Smooth muscle cell (in vitro differentiated cells): Measurements from ENCODE around the gene CCDC167. TPM values are rescaled to one million over a fixed set of nuclear protein-coding genes. Genes with fewer than 3 reads are reported as not detected.

Experiments used
- DNase-seq: peaks from one replicate; lab custom pipeline; 2025; ENCODE audit not compliant: unreplicated experiment; lab: John Stamatoyannopoulos, UW
- H2AFZ ChIP-seq: fragments of 200-600 bp; sonication (generic); 2 replicates; pipeline ENCODE4 v1.6.0; 2016; ENCODE audit warnings: antibody characterized with exemption, low read depth, mild to moderate bottlenecking
- H3F3A ChIP-seq: fragments of 200-600 bp; sonication (generic); 2 replicates; pipeline ENCODE4 v1.6.0; 2017; ENCODE audit warnings: antibody characterized with exemption, low read depth
- H3K27ac ChIP-seq: fragments of 200-600 bp; sonication (generic); 2 replicates; pipeline ENCODE4 v1.5.1; 2016; ENCODE audit warnings: low read depth, mild to moderate bottlenecking
- H3K27me3 ChIP-seq: fragments of 200-600 bp; sonication (generic); 2 replicates; pipeline ENCODE4 v1.6.1; 2016; ENCODE audit warnings: low read depth, mild to moderate bottlenecking
- H3K36me3 ChIP-seq: fragments of 200-600 bp; sonication (generic); 2 replicates; pipeline ENCODE4 v1.5.1; 2016; ENCODE audit warnings: low read depth
- H3K4me1 ChIP-seq: fragments of 200-600 bp; sonication (generic); 2 replicates; pipeline ENCODE4 v1.5.1; 2016; ENCODE audit warnings: low read depth
- H3K4me2 ChIP-seq: fragments of 200-600 bp; sonication (generic); 2 replicates; pipeline ENCODE4 v1.6.0; 2016; ENCODE audit warnings: mild to moderate bottlenecking
- H3K4me3 ChIP-seq: fragments of 200-600 bp; sonication (generic); 2 replicates; pipeline ENCODE4 v1.5.1; 2016; ENCODE audit warnings: mild to moderate bottlenecking
- H3K79me2 ChIP-seq: fragments of 200-600 bp; sonication (generic); 2 replicates; pipeline ENCODE4 v1.6.0; 2016; ENCODE audit warnings: low read depth, mild to moderate bottlenecking
- H3K9ac ChIP-seq: fragments of 200-600 bp; sonication (generic); 2 replicates; pipeline ENCODE4 v1.6.0; 2016; ENCODE audit warnings: low read depth
- H3K9me3 ChIP-seq: fragments of 200-600 bp; sonication (generic); replicated peaks from 2 replicates; pipeline ENCODE4 v1.5.1; 2016; ENCODE audit warnings: low read depth
- H4K20me1 ChIP-seq: fragments of 200-600 bp; sonication (generic); 2 replicates; pipeline ENCODE4 v1.6.0; 2016; ENCODE audit warnings: low read depth
- CTCF ChIP-seq: fragments of 200-600 bp; sonication (generic); IDR thresholded peaks from 2 replicates; pipeline ENCODE4 v1.5.1; 2017; ENCODE audit warnings: borderline replicate concordance, mild to moderate bottlenecking, antibody characterized with exemption; ENCODE audit not compliant: insufficient read depth, poor library complexity, severe bottlenecking
- WGBS: methylation state at CpG from one replicate; pipeline ENCODE4 v1.1.7; 2016; ENCODE audit warnings: low lambda C conversion rate; 5-methylcytosine and 5-hydroxymethylcytosine counted together
- polyA plus RNA-seq: library from polyadenylated mRNA; unstranded; fragments of >200 nt; fragmentation: Nextera tagmentation; extraction: Ambion mirVana; gene quantifications from 2 replicates; pipeline ENCODE4 v1.2.1, GENCODE V29; 2016
- total RNA-seq: library from RNA; depleted of rRNA; stranded (reverse); fragments of >200 nt; gene quantifications from 2 replicates; pipeline ENCODE4 v1.2.3, GENCODE V29; 2014

The CCDC167 gene
- total and polyA plus RNA-seq, 2 experiments from 2014 or later = 81.0 to 114 TPM

- peaks cover 17% of the 10 kb centered on the region for H3K4me1 ChIP-seq
- no peak overlapping the region for H3K9ac ChIP-seq
- H3F3A ChIP-seq = no peaks in the 10 kb centered on the region
- H3K27me3 ChIP-seq = no peaks in the 10 kb centered on the region
- H3K4me3 ChIP-seq = no peak overlapping the region
- H3K79me2 ChIP-seq = no peaks in the 10 kb centered on the region
- H4K20me1 ChIP-seq = peaks cover 64% of the 10 kb centered on the region
- H3K27ac ChIP-seq = no peak overlapping the region
- H3K4me2 ChIP-seq = no peak overlapping the region
- no peak for TF ChIP-seq CTCF
- DNase-seq = no peak
- no peak overlapping the region for H2AFZ ChIP-seq
- H3K36me3 ChIP-seq = no peaks in the 10 kb centered on the region
- WGBS = 52% methylated on average over 9 of the region's 9 CpGs
- no peaks in the 10 kb centered on the region for H3K9me3 ChIP-seq
Observed at GRCh38 chr6:37492236-37492972, 7.3 kb downstream of the CCDC167 start.

GRCh38 chr6:37491830-37492208 is 7.9 kb downstream of the CCDC167 start:
- no peak for DNase-seq
- 85% methylated on average over 5 of the region's 5 CpGs for WGBS
- H2AFZ ChIP-seq = no peak overlapping the region
- H3K4me3 ChIP-seq = no peak overlapping the region
- H3F3A ChIP-seq = no peaks in the 10 kb centered on the region
- H3K4me1 ChIP-seq = peaks cover 17% of the 10 kb centered on the region
- no peaks in the 10 kb centered on the region for H3K27me3 ChIP-seq
- H3K4me2 ChIP-seq = no peak overlapping the region
- H3K79me2 ChIP-seq = no peaks in the 10 kb centered on the region
- no peak for TF ChIP-seq CTCF
- no peaks in the 10 kb centered on the region for H3K9me3 ChIP-seq
- no peaks in the 10 kb centered on the region for H3K36me3 ChIP-seq
- H3K27ac ChIP-seq = no peak overlapping the region
- peaks cover 64% of the 10 kb centered on the region for H4K20me1 ChIP-seq
- no peak overlapping the region for H3K9ac ChIP-seq

- 91% methylated on average over 12 of the region's 12 CpGs for WGBS
- Histone ChIP-seq H3K9ac (no peak overlapping the region), H3K79me2 (no peaks in the 10 kb centered on the region), H3K4me3 (no peak overlapping the region), H3F3A (no peaks in the 10 kb centered on the region), H3K36me3 (no peaks in the 10 kb centered on the region), H4K20me1 (peaks cover 67% of the 10 kb centered on the region), H3K4me1 (peaks cover 17% of the 10 kb centered on the region), H2AFZ (no peak overlapping the region), H3K27ac (no peak overlapping the region), H3K4me2 (no peak overlapping the region), H3K27me3 (no peaks in the 10 kb centered on the region), H3K9me3 (no peaks in the 10 kb centered on the region)
- DNase-seq = no peak
- TF ChIP-seq CTCF = no peak
Observed at GRCh38 chr6:37491171-37491829, 8.4 kb downstream of the CCDC167 start.
